HG03097 (cell line): Measurements from ENCODE around the gene STARD3NL.
"Not testable (repeated sequence)": the region's sequence is repeated elsewhere in the genome, so short reads cannot be mapped to it uniquely, and the experiment has no call there.

Experiments
- ATAC-seq: cut with Tn5 transposase; IDR thresholded peaks from one replicate; pipeline ENCODE4 v1.9.1; 2021; ENCODE audit not compliant: unreplicated experiment, low FRiP score

The STARD3NL gene

DNA sequence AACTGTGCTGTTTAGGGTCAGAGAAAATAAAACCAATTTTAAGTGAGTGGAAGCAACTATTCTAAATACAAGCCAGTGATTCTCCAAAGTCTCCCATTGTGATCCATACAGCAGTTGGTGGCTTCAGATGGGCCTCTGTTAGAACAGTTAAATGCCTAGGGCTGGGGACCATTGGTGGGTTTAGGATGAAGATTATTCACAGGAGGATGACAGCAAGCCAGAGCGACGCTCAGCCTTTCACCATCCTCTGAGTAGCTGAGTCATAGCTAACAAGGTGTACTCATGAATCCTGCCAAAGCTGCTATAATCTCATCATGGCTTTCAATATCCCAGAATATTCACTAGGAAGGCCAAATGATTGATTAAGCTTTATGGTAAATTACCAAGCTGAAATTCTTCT, 39.6 kb downstream of the STARD3NL start:
- ATAC-seq = no peak

DNA sequence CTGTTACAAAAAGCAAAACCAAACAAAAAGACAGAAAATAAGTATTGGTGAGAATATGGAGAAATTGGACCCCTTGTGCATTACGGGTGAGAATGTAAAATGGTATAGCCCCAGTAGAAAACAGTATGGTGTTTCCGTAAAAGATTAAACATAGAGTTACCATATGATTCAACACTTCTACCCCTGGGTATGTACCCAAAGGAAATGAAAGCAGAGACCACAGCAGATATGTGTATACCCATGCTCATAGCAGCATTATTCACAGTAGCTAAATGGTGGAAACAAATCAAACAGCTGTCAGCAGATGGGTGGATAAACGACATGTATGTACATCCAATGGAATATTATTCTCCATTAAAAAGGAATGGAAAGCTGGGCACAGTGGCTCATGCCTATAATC, 42.4 kb downstream of the STARD3NL start:
- ATAC-seq = peak; percentile 51

DNA sequence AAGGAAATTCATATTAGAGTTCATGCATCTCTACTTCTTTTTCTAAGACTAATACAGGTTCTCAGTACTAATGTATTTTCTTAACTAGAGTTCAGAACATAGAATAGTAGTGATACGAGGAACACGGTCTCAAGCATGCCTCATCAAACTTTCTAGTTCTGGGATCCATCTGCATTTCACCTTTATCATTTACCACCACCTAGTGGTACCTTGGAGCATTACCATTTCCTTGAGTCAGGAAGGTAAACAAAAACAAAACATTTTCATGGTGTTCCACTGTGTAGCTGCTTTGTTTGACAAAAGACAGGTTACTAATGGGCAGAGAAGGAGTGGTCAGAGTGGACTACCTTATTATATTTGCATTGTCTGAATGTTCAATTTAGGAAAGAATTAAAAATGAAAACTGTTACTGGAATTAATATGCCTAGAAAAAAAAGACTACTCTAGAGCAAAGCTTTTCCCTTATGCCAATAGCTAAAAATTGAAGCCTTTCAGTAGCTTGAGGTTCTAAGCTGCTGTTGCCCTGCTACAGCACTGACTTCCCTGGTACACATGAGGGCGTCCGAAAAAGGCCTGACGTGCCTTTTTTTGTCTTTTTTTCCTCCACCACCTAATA, 44.5 kb downstream of the STARD3NL start:
- ATAC-seq = peak; percentile 51

DNA sequence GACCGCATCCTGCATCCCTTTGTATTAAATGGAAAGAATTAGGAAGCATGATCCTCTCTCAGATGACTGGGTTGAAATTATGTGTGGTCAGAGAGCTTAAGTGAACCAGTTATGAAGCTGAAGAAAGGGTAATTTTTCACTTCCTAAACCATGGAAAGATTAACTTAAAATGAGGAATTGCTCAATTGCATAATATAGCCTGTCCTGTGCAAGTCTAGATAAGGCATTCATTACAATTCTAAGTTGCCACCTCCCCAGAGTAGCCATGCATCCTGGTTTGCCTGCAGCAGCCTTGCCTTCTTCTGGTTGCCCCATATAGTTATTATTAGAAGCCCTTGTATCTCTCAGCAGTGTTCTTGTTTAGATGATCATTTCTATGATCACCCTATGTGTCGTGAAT, 45.3 kb downstream of the STARD3NL start:
- no peak for ATAC-seq

DNA sequence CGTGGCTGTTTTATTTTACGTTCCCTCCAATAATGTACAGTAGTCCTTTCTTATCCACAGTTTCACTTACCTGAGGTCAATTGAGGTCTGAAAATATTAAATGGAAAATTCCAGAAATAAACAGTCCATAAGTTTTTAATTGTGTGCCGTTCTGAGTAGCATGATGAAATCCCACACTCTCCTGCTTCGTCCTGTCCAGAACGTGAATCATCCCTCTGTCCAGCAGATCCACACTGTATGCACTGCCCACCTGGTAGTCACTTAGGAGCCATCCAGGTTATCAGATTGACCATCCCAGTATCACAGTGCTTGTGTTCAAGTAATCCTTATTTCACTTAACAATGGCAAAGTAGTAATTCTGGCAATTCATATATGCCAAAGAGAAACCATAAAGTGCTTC, 46.3 kb downstream of the STARD3NL start:
- ATAC-seq = no peak

DNA sequence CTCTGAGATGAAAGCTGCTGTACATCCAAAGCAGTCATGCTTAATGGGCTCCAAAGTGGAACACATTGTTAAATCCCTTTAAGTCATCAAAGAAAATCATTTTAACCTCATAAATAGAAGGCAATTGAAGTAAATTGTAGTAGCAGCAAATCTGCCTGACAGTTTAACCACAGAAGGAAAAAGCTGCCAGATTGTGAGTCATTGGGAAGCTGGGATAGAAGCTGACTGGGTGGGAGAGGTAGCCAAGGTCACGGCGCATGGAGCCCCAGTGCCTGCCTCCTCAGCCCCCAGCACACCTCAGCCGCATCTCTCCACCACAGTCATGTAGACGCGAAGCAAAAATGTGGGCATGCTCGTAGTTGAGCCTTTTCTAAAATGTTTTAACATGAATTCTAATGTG, 51.3 kb downstream of the STARD3NL start:
- ATAC-seq = no peak

DNA sequence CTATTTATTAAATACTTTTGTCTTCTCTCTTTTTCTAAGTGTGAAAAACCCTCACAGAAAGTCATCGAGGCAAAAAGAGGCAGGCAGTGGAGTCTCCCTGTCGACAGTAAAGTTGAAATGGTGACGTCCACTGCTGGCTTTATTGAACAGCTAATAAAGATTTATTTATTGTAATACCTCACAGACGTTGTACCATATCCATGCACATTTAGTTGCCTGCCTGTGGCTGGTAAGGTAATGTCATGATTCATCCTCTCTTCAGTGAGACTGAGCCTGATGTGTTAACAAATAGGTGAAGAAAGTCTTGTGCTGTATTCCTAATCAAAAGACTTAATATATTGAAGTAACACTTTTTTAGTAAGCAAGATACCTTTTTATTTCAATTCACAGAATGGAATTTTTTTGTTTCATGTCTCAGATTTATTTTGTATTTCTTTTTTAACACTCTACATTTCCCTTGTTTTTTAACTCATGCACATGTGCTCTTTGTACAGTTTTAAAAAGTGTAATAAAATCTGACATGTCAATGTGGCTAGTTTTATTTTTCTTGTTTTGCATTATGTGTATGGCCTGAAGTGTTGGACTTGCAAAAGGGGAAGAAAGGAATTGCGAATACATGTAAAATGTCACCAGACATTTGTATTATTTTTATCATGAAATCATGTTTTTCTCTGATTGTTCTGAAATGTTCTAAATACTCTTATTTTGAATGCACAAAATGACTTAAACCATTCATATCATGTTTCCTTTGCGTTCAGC, 52.0 kb downstream of the STARD3NL start:
- ATAC-seq = no peak

DNA sequence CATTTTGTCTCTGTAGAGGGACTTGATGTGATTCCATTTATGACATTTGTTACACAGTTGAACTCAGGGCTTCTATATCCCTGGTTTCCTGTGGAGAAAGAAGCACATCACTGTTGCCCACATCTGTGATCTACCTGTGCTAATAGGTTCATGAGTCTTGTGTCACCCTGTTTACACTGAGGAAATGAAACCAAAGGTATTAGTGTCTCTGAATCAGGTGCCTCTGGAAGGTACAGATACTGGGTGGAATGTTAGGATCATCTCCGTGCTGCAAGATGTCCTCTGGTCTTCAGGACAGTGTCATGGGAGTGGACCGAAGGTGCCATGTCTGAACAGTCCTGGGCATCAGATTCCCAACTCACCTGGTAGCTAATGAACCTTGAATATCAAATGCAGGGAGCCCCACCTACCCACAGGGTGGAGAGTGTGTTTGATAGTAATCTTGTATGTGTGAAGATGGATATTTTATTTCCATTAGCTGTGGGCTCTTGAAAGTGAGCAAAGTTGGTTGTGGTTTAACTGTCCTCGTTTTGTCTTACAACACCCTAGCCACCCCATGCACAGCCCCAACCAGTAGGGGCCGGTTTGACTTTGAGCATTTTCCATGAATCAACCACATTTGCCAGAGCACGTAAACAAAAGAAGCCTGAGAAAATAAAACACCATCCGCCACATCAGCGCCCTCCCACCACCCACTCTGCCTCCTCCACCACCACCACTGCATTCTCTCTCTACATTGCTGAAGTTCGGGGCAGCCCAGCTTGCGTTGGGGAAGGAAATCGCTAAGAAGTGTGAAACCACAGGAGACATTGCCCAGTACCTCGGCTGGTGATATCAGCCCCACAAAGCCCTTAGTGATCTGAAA, 54.7 kb downstream of the STARD3NL start:
- peak; percentile 75 for ATAC-seq

DNA sequence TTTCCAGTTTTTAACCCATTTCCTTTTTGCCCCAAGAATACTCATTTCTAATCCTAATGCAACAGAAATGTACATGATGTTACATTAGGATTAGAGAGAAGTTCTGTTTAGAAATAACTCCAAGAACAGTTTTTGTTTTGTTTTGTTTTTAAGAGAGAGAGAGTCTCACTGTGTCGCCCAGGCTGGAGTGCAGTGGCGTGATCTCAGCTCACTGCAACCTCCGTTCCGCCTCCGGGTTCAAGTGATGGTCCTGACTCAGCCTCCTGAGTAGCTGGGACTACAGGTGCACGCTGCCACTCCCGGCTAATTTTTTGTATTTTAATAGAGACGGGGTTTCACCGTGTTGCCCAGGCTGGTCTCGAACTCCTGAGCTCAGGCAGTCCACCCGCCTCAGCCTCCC, 56.7 kb downstream of the STARD3NL start:
- ATAC-seq = not testable (repeated sequence)

DNA sequence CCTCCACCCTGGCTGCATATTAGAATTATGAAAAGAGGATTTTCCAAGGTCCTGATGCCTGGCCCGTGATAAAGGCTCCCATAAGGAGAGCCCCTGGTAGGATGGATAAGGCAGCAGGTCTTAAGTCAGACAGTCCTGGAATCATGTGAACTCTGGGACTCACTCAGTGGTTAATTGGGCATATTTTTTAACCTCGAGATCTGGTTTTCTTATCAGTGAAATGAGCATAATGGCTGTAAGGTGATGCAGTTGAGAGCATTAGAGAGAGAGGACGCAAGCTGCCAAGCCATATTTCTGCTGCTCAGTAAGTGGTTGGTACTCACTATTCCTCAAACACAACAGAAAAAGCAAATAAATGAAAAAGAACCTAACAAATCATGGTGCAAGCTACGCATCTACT, 57.6 kb downstream of the STARD3NL start:
- ATAC-seq = no peak

DNA sequence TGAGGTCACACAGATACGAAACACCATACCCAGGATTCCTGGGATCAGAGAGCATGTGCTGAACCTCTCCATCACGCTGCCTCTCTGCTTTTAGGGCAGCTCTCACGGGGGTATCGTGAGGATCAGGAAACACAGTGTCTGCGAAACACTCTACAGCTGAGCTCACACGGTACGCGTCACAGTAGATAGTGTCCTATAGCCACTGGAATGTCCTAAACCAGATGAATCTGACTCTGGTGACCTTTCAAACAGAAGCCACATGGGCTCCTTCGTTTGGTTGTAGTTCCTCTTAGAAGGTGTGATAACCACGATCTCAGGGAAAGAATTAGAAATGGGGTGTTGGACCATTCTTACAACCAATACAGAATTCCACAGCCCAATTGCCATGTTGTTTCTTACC, 61.1 kb downstream of the STARD3NL start:
- ATAC-seq = not testable (repeated sequence)

DNA sequence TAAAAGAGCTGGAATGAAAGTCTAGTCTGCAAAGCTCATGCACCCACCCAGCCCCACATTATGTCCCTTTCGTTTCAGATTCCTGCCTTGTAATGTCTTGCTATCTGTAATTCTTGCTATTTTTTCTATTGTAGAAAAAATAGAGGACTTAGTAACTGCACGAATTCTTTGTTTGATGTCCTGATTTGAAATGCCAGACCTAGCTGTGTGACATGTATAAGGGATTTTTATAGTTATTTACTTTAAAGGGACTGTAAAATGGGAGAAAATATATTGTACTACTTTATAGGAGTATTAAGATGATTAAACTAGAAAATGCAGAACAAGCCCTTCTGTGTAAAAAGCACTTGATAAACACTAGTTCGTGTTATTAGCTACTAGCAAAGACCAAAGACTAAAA, 63.0 kb downstream of the STARD3NL start:
- no peak for ATAC-seq

DNA sequence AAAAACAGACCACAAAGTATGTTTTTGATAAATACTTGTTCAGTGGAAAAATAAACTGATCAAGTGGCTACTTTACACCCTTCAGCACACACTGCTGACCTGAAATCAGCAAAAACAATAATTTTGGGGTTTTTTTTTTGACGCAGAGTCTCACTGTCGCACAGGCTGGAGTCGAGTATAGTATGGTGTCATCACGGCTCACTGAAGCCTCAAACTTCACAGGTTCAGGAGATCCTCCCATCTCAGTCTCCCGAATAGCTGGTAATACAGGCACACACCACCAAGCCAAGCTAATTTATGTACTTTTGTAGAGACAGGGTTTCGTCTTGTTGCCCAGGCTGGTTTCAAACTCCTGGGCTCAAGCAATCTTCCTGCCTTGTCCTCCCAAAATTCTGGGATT, 64.8 kb downstream of the STARD3NL start:
- no peak for ATAC-seq

DNA sequence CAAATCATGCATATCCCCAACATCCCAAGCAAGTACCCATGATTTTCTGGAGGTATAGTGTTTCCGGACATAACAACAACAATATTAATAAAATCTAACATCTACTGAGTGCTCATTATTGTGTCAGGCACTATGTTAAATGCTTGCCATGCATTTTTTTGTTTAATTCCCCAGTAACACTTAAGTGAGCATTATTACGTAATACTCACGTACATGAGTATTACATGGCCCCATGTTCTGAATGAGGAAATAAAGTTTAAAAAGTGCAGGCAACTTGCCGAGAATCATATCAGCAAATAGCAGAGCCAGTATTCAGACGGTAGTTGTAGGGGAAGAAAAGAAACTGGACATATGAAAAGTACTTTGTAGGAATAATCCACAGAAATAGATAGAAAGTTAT, 65.3 kb downstream of the STARD3NL start:
- ATAC-seq = not testable (repeated sequence)

DNA sequence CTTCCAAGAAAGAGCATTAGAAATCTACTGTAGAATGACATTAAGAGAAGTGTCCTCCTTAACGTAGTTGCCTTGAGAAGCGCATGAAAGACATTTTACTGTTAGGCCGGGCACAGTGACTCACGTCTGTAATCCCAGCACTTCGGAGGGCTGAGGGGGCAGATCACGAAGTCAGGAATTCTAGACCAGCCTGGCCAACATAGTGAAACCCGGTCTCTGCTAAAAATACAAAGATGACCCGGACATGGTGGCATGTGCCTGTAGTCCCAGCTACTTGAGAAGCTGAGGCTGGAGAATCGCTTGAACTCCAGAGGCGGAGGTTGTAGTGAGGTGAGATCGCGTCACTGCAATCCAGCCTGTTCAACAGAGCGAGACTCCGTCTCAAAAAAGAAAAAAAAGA, 66.5 kb downstream of the STARD3NL start:
- ATAC-seq = no peak

DNA sequence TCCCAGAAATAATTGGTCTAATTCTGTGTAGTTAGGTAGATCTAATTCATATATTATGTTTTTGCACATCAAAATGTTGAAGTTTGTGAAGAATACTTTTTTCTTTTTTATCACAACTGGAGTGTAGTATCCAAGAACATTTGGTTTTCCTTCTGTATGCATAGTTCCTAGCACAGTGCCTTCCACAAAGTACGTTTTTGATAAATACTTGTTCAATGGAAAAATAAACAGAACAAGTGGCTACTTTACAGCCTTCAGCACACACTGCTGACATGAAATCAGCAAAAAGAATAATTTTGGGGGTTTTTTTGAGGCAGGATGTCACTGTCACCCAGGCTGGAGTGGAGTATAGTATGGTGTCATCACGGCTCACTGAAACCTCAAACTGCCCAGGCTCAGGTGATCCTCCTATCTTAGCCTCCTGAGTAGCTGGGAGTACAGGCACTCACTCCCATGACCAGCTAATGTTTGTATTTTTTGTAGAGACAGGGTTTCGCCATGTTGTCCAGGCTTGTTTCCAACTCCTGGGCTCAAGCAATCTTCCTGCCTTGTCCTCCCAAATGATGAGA, 67.4 kb downstream of the STARD3NL start:
- ATAC-seq = no peak

DNA sequence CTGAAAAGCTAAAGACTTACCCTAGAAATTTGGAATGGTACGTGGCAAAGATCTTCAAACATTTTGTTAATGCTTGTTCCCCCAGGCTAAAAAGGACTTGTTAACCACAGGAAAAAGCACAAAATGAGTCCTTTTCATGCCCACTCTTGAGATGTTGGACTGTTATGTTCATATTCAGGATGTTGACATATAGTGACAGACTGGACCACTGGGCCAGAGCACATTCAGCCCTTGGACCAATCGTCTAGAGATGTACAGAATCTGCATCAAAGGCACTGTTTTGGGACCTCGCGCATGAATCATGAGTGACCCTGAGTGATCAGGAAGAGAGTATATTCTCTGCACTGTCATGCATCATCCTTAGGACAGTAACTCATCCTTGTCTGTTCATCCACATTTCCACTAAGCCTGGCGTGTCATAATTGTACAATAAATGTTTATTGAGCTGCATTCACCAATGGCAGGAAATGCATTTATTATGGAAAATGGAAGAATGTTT, 70.1 kb downstream of the STARD3NL start:
- no peak for ATAC-seq

DNA sequence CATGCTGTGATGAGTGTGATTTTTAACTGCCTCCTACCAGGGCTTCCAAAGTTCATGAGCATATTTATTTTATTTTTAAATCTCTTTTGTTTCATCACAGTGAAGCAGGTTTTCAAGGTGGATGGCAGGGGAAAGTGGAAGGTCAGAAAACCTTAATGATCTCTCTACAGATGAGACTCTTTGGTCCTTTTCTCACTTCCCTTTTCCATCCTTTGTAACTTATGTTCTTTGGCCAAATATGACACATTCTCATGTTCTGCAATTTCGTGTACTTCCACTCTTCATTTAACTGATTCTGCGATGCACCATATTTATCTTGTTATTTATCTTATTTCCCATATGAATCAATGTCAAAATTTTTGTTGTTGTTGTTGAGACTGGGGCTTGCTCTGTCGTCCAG, 71.8 kb downstream of the STARD3NL start:
- peak; percentile 83 for ATAC-seq

DNA sequence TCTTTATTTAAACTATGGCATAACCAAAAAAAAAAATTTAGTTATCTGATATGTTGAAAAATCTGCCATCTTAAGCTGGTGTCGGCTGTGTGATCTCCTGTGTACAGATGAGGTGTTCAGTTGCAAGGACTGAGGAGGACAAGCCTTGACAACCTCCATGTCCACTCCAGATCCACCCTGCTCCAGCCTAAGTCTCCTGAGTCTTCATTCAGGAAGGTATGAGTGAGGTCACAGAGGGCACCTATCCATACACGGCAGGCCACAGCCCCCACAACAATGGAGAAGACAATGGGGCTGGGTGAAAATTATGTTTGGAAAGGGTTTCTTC, 79.3 kb downstream of the STARD3NL start:
- no peak for ATAC-seq

DNA sequence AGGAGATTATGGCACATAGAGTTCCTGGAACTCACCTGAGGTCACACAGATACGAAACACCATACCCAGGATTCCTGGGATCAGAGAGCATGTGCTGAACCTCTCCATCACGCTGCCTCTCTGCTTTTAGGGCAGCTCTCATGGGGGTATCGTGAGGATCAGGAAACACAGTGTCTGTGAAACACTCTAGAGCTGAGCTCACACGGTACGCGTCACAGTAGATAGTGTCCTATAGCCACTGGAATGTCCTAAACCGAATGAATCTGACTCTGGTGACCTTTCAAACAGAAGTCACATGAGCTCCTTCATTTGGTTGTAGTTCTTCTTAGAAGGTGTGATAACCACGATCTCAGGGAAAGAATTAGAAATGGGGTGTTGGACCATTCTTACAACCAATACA, 81.1 kb downstream of the STARD3NL start:
- ATAC-seq = not testable (repeated sequence)

DNA sequence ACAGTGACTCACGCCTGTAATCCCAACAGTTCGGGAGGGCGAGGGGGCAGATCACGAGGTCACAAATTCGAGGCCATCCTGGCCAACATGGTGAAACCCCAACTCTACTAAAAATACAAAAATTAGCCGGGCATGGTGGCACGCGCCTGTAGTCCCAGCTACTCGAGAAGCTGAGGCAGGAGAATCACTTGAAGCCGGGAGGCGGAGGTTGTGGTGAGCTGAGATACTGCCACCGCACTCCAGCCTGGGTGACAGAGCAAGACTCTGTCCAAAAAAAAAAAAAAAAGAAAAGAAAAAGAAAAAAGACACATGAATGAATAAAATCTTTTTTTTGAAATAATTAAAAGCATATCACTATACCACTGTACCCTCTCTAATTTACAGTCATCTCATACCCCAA, 83.6 kb downstream of the STARD3NL start:
- ATAC-seq = not testable (repeated sequence)
